Stimulated activated naive B cell treated with anti-CD40 and anti-IgM and Interleukin-4, amounts not matched to agents 10 μg/mL and 1 μg/mL and 100 μg/mL, for 72 hours (primary cell): Measurements from ENCODE around the gene ARHGAP15.

Experiments
- ATAC-seq, 2 donors: fragments of 150-1000 bp; cut with Tn5 transposase; replicated peaks; 2 replicates each; pipeline ENCODE4 v1.10.0; 2021; ENCODE audit warnings: moderate library complexity in 1 of 2
- DNase-seq: peaks from one replicate; pipeline ENCODE4 v3.0.0; 2021
- H3K27ac Mint-ChIP-seq: one replicate; pipeline ENCODE4 v1.8.0; 2022; ENCODE audit warnings: mild to moderate bottlenecking, mixed read lengths
- H3K27me3 Mint-ChIP-seq, 2 donors: one replicate each; pipeline ENCODE4 v1.8.0; 2022; ENCODE audit warnings: mixed read lengths in 2 of 2
- H3K36me3 Mint-ChIP-seq, 2 donors: one replicate each; pipeline ENCODE4 v1.8.0; 2022; ENCODE audit warnings: mixed read lengths in 2 of 2, mild to moderate bottlenecking in 1 of 2
- H3K4me1 Mint-ChIP-seq, 2 donors: one replicate each; pipeline ENCODE4 v1.8.0; 2022; ENCODE audit warnings: mixed read lengths in 2 of 2, mild to moderate bottlenecking in 1 of 2
- H3K4me3 Mint-ChIP-seq, 2 donors: one replicate each; pipeline ENCODE4 v1.8.0; 2022; ENCODE audit warnings: mild to moderate bottlenecking in 2 of 2, mixed read lengths in 2 of 2, moderate library complexity in 1 of 2
- H3K9me3 Mint-ChIP-seq, 2 donors: one replicate each; pipeline ENCODE4 v1.8.0; 2022; ENCODE audit warnings: mixed read lengths in 2 of 2, mild to moderate bottlenecking in 1 of 2

ARHGAP15 gene

DNA sequence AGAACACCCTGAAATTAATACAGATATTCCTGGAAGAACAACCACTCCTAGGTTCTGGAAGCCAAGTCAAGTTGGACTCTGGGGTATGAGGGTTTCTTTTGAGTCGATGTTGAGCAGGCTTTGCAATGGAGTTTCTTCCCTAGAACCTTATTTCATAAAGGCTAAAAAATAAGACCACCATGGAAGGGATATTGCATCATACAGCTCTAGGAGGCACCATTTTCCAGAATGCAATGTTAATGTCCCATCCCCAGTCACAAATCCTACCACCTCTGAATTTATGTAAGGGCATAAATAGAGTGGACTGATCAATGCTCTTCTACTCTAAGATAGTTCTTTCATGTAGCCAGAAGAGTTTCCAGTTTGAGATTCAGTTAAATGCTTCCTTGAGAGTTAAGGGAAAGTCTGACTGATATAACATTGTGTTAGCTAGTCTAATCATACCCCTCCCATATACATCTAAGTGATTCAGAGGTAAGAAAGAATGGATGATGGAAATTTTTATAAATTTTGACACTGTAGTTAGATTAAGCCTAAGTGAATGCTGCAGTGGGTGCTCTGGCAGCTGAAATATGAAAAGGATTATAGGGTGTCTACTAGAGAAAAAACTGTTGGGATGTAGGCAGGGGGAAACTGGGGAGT is 22.0 kb downstream of the ARHGAP15 start:
- no peaks in the 10 kb centered on the region for H3K27me3 Mint-ChIP-seq
- peaks cover 19 to 22% of the 10 kb centered on the region in 2 donors for H3K36me3 Mint-ChIP-seq
- H3K27ac Mint-ChIP-seq = peak overlapping the region; percentile 31
- no peak for ATAC-seq
- peaks cover 3 to 4% of the 10 kb centered on the region in 2 donors for H3K9me3 Mint-ChIP-seq
- peaks cover 55 to 84% of the 10 kb centered on the region in 2 donors for H3K4me1 Mint-ChIP-seq
- no peak for DNase-seq
- H3K4me3 Mint-ChIP-seq = no peak overlapping the region

DNA sequence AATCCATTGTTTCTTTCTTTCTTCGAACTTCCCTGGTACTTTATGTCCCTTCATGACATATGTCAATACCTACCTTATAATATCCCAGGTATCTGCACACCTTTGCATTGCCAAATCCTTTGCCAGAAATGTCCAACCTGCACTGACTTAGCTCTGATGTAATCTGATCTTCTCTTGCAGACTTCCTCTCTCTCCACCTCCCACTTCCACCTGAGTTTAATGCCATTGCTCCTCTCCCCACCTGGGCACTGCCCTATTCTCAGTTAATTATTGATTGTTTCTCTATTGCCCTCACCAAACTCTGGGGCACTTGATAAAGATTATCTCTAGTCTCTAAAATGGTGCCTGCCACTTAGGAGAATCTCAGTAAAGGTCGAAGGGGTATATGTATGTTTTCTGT is 23.0 kb downstream of the ARHGAP15 start:
- no peak overlapping the region for H3K4me3 Mint-ChIP-seq
- H3K27me3 Mint-ChIP-seq = no peaks in the 10 kb centered on the region
- H3K36me3 Mint-ChIP-seq = peaks cover 19 to 23% of the 10 kb centered on the region in 2 donors
- peaks cover 52 to 77% of the 10 kb centered on the region in 2 donors for H3K4me1 Mint-ChIP-seq
- H3K9me3 Mint-ChIP-seq = peaks cover 3 to 4% of the 10 kb centered on the region in 2 donors
- peak overlapping the region; percentile 1 for H3K27ac Mint-ChIP-seq
- DNase-seq (no peak), ATAC-seq (no peak)

DNA sequence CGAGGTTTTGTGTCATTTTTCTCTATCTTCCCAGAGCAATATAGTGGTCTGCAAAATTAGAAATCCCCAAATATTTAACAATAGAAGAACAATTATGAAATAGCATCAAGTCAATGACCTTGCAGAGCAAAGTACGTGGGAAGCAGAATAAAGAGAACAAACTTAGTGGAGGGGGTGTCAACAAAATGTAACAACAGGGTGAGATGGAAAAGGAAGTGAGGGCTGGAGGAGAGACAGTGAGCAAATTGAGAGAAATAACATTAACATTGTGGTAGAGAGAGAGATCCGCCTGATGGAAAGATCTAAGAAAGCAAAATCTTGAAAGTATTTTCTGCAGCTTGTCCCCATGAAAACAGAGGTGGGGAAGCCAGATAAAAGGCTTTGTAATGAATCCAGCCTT is 23.4 kb downstream of the ARHGAP15 start:
- peak overlapping the region; percentile 1 for H3K27ac Mint-ChIP-seq
- H3K27me3 Mint-ChIP-seq = no peaks in the 10 kb centered on the region
- ATAC-seq (no peak), DNase-seq (no peak)
- H3K36me3 Mint-ChIP-seq = peaks cover 20 to 25% of the 10 kb centered on the region in 2 donors
- no peak overlapping the region for H3K4me3 Mint-ChIP-seq
- peaks cover 52 to 77% of the 10 kb centered on the region in 2 donors for H3K4me1 Mint-ChIP-seq
- peaks cover 3 to 4% of the 10 kb centered on the region in 2 donors for H3K9me3 Mint-ChIP-seq

DNA sequence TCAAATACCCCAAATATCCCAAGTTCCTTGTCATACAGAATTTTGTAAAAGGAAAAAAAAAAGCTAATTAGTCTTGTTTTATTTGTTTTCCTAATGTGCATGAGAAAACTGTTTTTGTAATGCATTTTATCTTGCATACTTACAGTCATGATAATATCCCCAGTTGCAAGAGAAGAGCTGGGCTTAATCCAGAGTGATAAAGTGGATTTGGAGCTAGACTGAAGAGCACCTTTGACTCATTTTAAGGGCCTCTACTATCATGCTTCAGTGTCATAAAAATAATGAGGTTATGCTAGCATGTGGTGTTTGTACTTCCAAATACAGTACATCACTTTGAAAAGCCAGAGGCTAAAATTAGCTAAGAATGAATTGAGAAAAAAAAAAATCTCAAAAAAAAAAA is 26.4 kb downstream of the ARHGAP15 start:
- H3K36me3 Mint-ChIP-seq = peaks cover 18 to 27% of the 10 kb centered on the region in 2 donors
- H3K4me3 Mint-ChIP-seq = no peak overlapping the region
- no peaks in the 10 kb centered on the region for H3K27me3 Mint-ChIP-seq
- peaks cover 46 to 76% of the 10 kb centered on the region in 2 donors for H3K4me1 Mint-ChIP-seq
- peak overlapping the region; percentile 72 for H3K27ac Mint-ChIP-seq
- H3K9me3 Mint-ChIP-seq = peaks cover 3 to 4% of the 10 kb centered on the region in 2 donors
- no peak for ATAC-seq
- no peak for DNase-seq

DNA sequence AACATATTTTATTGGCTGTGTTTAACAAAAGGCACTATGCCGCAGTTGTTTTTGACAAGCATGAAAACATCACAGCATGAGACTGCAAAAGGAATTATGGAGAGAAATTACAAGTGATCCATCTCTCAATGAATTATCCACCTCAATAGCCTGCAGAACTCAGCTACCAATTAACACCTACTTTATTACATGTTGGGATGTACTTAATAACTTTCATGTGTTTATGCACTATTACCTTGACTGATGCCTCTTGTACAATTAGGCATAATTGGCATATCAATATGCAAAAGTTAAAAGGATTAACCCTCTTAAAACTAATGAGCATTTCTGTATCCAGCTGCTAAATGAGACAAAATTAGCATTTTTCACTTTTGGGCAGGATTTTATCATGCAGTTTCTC is 27.8 kb downstream of the ARHGAP15 start:
- no peak for ATAC-seq
- no peaks in the 10 kb centered on the region for H3K27me3 Mint-ChIP-seq
- H3K9me3 Mint-ChIP-seq = peaks cover 3 to 4% of the 10 kb centered on the region in 2 donors
- DNase-seq = no peak
- peaks cover 16 to 26% of the 10 kb centered on the region in 2 donors for H3K36me3 Mint-ChIP-seq
- H3K4me1 Mint-ChIP-seq = peaks cover 46 to 78% of the 10 kb centered on the region in 2 donors
- H3K27ac Mint-ChIP-seq = no peak overlapping the region
- no peak overlapping the region for H3K4me3 Mint-ChIP-seq

DNA sequence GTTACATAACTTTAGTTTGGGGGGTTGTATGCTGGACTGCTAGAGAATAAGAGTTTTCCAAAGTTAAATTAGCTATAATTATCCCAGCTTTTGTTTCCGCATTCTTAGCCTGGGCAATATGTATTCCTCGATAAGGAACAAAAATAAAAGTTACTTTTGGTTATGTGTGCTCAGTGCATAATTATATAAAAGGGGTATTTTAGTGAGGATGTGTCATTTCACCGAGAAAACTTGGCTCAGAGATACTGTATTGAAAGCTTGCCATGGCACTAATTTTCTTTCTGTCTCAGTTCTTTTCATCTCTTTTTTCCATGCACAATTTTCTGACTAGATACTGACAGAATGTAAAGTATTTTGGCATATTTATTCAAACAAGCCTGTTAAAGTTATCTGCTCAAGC is 28.2 kb downstream of the ARHGAP15 start:
- no peak for ATAC-seq
- H3K4me1 Mint-ChIP-seq = peaks cover 45 to 77% of the 10 kb centered on the region in 2 donors
- H3K9me3 Mint-ChIP-seq = peaks cover 1 to 4% of the 10 kb centered on the region in 2 donors
- peaks cover 12 to 22% of the 10 kb centered on the region in 2 donors for H3K36me3 Mint-ChIP-seq
- peak overlapping the region in 1 of 2 donors; percentile 19 for H3K4me3 Mint-ChIP-seq
- peak overlapping the region; percentile 26 for H3K27ac Mint-ChIP-seq
- no peak for DNase-seq
- no peaks in the 10 kb centered on the region for H3K27me3 Mint-ChIP-seq

DNA sequence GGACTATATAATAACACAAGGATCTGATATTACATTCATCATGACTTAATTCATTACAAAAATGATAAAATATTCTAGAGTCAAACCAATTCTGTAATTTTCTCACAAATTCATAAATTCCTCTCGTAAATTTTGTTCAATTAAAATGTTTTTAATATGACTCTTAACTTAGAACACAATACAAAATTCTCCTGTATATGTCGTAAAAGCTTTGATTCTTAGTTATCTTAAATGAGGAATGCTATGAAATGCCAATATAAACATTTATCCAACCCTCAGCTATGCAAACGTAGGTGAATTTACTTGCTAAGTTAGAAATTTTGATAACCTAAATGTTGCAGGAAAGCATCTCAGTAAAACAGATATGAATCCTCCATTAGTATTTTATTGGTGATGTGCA is 28.9 kb downstream of the ARHGAP15 start:
- DNase-seq (no peak), ATAC-seq (no peak)
- H3K9me3 Mint-ChIP-seq = peaks cover 1 to 4% of the 10 kb centered on the region in 2 donors
- peak overlapping the region; percentile 46 to 55 for H3K4me3 Mint-ChIP-seq
- H3K36me3 Mint-ChIP-seq = peaks cover 9 to 18% of the 10 kb centered on the region in 2 donors
- H3K4me1 Mint-ChIP-seq = peaks cover 40 to 72% of the 10 kb centered on the region in 2 donors
- H3K27me3 Mint-ChIP-seq = no peaks in the 10 kb centered on the region
- H3K27ac Mint-ChIP-seq = no peak overlapping the region

DNA sequence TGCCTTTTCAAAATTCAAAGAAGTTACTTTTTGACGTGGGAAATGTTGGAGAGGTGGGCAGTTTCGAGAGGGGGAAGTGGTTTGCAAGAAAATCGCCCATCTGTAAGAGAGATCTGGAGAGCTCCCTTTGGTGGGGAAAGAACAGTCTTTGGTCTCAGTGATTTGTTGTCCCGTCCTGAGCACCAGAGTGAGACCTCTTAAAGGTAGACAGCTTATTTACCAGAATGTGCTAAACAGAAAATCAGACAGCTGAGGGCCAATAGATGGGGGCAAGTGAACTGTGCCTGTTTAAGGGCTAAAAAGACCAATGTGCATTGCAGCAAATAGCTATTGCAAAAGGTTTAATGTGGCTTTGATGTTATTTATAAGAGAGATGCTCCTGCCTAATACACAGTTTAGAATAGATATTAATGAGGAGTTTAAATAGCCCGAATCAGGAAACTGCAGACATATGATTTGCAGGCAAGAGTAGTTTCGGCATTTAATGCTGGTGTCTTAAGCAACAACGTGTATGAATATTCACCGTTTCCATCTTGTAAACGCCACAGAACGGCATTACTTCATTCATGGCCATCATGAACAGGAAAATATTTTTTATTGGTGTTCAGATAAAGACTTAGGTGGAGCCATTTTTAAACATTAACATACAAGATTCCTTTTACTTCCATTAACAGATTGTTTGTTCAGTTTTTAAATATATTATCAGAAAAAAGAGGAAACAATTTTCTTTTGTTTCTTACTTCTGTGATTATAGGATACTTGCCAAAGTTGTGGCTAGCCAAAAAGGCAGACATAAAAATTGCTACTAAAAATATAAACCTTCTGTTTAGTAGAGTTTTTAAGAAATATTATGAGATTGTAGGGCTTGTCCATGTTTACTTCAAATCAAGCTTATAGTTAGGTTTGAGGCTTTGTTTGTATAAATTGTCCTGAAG is 29.6 kb downstream of the ARHGAP15 start:
- Mint-ChIP-seq H3K4me1 (peaks cover 41 to 70% of the 10 kb centered on the region in 2 donors), H3K27ac (no peak overlapping the region), H3K9me3 (peaks cover under 1 to 1% of the 10 kb centered on the region in 2 donors), H3K27me3 (no peaks in the 10 kb centered on the region), H3K4me3 (peak overlapping the region; percentile 46 to 55), H3K36me3 (peaks cover 9 to 19% of the 10 kb centered on the region in 2 donors)
- ATAC-seq (peak; percentile 54 to 60), DNase-seq (no peak)

DNA sequence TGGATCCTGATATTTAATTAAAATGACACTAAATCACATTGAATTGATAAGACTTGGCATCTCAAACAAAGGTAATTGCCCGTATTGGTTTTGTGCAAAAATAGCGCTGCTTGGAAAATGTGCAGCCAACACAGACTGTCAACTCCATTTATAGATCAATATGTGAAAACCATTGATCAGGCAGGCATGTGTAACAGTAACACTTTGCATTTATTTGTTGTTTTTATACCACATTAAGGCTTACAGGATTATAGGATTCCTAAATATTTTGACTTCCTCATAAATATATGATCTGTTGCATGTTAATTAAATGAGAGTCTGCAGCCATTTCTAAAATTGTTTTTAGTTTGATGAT is 30.2 kb downstream of the ARHGAP15 start:
- H3K4me1 Mint-ChIP-seq = peaks cover 36 to 70% of the 10 kb centered on the region in 2 donors
- H3K36me3 Mint-ChIP-seq = peaks cover 9 to 20% of the 10 kb centered on the region in 2 donors
- DNase-seq (no peak), ATAC-seq (no peak)
- no peak overlapping the region for H3K27ac Mint-ChIP-seq
- no peak overlapping the region for H3K4me3 Mint-ChIP-seq
- no peaks in the 10 kb centered on the region for H3K27me3 Mint-ChIP-seq
- no peaks in the 10 kb centered on the region for H3K9me3 Mint-ChIP-seq

DNA sequence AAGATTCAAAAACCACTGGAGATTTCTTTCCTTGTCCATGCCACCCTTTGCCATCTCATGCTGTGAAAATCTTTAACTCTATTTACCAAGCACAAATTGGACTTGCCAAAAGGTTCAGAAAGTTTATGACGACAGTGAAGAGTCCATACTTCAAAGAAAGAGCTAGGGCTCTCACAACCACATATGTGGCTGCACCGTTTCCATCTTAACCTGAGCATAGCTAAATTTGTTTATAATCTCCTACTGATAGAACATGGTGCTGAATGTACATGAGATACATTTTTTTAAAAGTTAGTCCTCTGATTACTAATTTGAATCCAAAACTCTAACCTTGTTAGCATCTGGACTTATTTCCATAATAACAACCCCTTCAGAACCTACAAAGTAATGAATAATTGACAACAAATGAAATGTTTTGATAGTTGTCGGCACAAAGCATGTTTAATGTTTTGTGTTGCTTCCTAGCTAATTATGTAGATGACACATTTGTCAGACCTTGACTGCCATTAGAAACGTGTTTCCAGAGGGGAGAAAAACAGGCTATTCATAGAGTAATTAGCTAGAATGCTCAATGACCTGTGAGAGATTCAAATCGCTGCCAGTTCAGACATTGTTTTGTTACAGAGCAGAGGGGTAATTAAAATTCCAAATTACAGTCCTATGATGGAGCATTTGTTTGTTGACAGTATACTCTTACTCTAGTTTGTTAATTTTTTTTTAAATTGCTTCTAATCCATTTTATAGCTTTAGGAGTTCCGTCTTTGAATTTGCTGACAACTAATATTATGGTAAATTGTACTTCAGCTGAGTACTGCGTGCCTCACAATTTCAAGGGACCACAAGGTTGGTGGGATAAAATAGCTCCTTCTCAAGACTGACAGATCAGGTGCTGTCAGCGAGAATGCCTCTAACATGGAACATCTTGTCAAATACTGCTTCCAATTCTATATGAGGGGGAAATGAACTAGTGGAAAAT is 31.8 kb downstream of the ARHGAP15 start:
- Mint-ChIP-seq H3K27ac (peak overlapping the region; percentile 11), H3K36me3 (peaks cover 9 to 18% of the 10 kb centered on the region in 2 donors), H3K9me3 (no peaks in the 10 kb centered on the region), H3K4me3 (no peak overlapping the region), H3K27me3 (no peaks in the 10 kb centered on the region), H3K4me1 (peaks cover 38 to 72% of the 10 kb centered on the region in 2 donors)
- ATAC-seq = no peak
- DNase-seq = no peak

DNA sequence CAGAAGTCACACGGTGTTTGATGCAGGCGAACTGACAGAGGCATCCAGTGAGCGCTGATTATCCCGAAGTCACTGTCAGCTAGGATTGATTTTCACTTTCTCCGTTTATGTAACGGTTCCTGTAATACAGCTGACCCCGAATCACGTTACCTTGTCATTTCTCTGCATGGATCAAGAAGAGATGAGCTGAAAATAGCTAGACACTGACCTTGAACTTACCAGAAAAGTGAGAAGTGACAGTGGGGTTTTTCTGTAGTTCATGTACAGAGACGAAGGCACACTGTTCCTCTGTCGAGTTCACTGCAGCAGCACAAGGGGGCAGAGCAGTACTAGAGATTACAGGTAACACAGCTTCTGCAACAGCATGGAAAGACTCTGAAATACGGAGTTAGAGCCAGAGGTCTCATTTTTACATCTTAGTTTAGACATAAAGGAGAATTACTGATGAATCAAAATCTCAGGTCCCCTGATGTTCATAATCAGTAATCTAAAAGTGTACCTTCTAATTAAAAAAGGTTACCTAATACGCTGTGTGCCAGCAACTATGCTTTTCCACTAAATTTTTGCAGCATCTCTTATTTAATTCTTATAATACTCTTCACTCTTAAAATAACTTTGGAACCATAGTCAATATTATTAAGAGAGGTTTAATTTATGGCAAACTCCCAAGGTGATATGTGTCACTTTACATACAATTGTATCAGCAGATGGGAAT is 33.1 kb downstream of the ARHGAP15 start:
- peaks cover 7 to 15% of the 10 kb centered on the region in 2 donors for H3K36me3 Mint-ChIP-seq
- H3K9me3 Mint-ChIP-seq = no peaks in the 10 kb centered on the region
- no peaks in the 10 kb centered on the region for H3K27me3 Mint-ChIP-seq
- peaks cover 34 to 75% of the 10 kb centered on the region in 2 donors for H3K4me1 Mint-ChIP-seq
- ATAC-seq (peak; percentile 96 to 97), DNase-seq (peak; percentile 23)
- H3K4me3 Mint-ChIP-seq = no peak overlapping the region
- H3K27ac Mint-ChIP-seq = no peak overlapping the region

DNA sequence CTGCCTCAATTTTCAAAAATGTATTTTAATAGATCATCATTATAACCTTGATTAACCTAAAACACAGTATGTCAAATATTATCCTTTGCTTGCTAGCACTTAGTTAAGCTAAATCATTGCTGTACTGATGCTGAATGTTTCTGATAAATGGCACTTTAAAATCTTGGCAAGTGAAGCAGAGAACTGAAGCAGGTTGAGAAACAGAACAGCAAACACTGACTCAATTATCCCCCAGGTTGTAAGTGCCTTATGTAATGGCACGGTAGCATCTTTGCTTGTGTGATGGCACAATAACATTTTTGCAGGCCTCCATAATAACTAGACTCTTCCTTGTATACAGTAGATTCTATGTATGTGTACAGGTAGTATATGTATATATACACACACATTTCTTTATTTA is 33.8 kb downstream of the ARHGAP15 start:
- Mint-ChIP-seq H3K4me3 (no peak overlapping the region), H3K4me1 (peaks cover 33 to 72% of the 10 kb centered on the region in 2 donors), H3K27me3 (no peaks in the 10 kb centered on the region), H3K27ac (no peak overlapping the region), H3K36me3 (peaks cover 6 to 14% of the 10 kb centered on the region in 2 donors), H3K9me3 (no peaks in the 10 kb centered on the region)
- no peak for ATAC-seq
- DNase-seq = no peak

DNA sequence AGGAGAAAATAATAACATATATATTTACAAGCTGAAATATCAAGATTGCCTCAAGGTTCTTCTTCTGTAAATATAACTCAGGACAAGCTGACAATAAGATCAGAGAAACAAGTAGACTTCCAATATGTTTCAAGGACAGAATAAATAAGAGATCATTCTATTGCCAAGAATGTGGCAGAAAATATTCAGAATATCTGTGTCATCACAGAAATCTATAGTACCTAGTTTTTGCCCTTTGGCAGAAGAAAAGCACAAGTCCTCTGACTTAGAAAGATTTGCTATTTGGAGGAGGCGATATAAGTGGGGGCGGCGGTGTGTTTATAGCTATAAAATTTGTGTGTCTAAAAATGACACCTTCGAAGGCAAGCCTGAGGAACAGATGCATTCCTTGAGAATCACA is 34.3 kb downstream of the ARHGAP15 start:
- no peak overlapping the region for H3K4me3 Mint-ChIP-seq
- no peak for ATAC-seq
- DNase-seq = no peak
- peaks cover 6 to 14% of the 10 kb centered on the region in 2 donors for H3K36me3 Mint-ChIP-seq
- no peak overlapping the region for H3K27ac Mint-ChIP-seq
- no peaks in the 10 kb centered on the region for H3K27me3 Mint-ChIP-seq
- peaks cover 30 to 68% of the 10 kb centered on the region in 2 donors for H3K4me1 Mint-ChIP-seq
- no peaks in the 10 kb centered on the region for H3K9me3 Mint-ChIP-seq
